ENCODE measurements around the gene SMIM20.

SMIM20 gene

DNA sequence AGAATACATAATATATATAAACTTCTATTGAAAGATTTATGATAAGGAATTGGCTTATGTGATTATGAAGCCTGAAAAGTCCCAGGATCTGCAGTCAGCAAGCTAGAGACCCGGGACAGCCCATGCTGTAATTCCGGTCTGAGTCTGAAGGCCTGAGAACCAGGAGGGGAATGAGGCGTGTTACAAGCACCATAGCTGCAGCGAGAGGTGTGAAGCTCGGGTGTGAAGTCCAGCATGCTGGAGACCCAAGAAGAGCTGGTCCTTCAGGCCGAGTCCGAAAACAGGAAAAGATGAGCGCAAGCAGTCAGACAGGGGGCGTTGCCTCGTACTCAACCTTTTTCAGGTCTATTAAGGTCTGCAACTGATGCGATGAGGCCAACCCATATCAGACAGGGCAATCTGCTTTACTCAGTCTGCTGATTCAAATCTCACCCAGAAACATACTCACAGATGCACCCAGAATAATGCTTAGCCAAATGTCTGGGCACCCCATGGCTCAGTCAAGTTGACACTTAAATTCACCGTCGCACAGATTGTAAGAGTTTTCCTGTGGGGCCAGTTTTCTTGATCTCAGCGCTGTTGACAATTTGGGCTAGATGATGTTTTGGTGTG, 40.4 kb downstream of the SMIM20 start:
- DNase-seq (ENCODE audit: low spot score) = no peak

DNA sequence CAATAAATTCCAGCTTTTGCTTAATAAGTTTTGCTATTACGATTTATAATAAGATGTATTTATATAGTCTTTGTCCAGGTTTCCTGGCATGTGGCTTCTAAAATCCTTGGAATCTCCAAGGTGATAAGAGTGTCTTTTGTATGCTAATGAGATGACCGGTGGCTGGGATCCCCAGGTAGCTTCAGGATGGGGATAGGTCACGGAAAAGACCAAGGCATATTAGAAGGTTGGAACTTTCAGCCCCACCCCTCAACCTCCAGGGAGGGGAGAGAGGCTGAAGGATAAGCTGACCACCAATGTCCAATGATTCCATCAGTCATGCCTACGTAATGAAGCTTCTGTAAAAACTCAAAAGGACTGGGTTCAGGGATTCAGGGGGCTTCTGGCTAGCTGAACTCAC, 41.7 kb downstream of the SMIM20 start:
- no peak for DNase-seq (ENCODE audit: low spot score)

DNA sequence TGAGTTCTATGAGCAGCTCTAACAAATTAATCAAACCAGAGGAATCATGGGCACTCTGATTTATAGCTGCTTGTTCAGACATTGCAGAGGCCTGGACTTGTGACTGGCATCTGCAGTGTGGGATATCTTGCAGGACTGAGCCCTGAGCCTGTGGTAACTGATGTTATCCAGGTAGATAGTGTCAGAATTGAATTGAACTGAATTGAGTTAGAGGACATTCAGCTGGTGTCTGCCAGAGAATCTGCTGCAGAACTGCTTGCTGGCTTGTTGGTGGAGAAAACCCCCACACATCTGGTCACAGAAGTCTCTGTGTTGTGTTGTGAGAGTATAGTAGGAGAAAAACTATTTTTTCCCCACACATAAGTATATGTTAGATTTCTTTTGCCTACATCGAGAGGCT, 42.2 kb downstream of the SMIM20 start:
- no peak for DNase-seq (ENCODE audit: low spot score)

DNA sequence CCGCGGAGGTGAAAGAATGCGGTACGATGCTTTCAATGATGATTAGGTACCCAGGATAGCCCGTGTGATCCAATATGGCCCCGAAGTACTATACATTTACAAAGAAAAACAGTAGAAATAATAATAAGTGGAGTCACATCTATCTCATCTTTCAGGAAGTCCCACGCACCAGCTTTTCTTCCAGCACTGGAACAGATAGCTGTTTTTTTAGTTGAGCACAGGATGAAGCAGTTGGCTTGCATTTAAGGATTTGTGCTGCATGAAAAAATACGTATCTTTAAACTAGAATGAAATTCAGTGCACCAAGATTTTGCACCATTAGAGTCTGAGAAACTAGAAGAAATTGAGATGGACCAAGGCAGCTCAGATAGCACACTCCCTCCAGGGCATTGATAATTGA, 44.1 kb downstream of the SMIM20 start:
- no peak for DNase-seq (ENCODE audit: low spot score)

DNA sequence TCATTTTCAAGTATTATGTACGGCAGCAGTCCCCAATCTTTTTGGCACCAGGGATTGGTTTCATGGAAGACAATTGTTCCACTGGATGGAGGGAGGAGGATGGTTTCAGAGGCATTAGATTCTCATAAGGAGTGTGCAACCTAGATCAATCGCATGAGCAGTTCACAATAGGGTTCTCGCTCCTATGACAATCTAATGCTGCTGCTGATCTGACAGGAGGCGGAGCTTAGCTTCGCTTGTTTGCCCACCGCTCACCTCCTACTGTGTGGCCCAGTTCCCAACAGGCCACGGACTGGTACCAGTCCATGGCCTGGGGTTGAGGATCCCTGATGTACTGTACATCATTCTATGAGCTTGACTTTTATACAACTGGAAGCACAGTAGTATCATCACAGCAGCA, 48.4 kb downstream of the SMIM20 start:
- no peak for DNase-seq (ENCODE audit: low spot score)

DNA sequence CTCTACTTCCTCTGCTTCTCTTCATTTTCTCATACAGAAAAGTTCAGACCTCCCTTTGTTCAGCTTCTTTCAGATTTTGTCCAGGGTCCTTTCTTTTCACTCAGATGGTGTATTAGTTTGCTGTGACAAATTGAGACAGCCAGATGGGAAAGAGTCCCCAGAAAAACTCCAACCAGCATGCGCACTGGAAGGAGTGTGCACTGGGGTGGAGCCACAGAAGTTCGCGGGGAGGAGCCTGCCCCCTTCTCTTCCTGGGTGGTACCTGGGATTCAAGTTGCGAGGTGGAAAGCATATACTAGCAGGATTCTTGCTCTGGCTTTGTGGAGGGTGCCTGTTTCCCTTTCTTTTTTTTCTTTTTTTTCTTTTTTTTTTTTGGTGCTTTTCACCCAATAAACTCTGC, 51.6 kb downstream of the SMIM20 start:
- no peak for DNase-seq (ENCODE audit: low spot score)

DNA sequence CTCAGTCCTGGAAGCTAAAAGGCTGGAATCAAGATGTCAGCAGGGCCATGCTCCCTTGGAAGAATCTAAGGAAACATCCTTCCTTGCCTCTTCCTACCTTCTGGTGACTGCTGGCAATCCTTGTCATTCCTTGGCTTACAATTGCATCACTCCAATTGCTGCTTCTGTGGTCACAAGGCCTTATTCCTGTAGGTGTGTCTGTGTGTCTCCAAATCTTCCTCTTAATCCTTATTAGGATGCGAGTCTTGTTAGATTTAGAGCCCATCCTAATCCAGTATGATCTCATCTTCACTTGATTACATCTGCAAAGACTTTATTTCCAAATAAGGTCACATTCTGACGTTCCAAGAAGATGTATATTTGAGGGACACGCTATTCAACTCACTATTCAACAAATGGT, 52.2 kb downstream of the SMIM20 start:
- DNase-seq (ENCODE audit: low spot score) = no peak

DNA sequence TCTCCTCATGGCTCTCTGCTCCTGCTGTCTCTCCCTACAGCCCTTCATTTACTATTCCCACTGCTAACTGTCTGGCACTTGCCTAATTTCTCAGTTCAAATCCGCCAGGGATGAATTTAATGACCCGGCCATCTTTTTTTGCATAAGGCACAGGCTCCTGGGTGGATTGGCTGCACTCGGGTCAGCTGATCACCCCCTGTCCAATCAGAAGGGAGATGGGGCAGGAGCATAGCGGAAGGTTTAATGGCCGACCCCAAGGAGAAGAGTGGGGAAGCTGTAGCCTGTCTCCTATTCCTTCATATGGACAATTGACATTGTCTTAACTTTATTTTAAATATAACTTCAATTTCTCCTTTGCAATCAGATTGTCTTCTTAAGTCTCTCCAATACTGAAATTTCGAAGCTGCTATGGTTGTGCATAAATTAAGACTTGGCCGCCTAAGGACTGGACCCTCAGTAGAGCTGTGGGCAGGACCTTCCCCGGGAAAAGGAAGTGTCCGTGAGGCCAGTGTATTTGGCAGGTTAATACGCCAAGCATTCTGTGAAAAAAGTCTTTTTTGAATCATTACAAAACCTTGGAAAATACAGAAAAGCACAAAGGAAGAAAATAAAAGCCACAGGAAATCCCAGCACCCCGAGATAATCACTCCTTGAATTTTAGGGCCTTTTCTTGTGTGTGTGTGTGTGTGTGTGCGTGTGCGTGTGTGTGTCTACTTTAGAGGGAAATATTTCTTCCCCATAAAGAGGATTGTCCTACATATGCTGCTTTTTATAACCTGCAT, 55.5 kb downstream of the SMIM20 start:
- DNase-seq (ENCODE audit: low spot score) = no peak

DNA sequence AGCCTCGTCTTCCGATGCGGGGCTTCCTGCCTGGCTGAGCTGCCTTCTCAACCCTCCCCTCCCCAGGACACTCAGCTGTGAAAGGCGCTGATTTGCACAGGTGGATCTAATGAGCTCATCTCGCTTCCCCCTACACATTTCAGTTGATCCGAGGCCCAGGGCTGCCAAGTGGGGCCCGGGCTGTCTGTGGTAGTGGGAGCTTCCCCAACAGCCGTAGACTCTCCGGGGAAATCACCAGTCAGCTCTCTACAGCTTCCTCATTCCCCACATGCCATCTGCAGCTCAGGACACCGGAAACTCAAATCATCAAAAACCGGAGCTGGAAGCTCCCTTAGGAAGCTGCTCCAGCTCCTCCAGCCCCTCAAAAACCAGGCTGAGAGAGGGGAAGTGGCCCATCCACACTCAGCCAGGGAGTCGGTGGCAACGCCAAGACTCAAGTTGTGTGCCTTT, 56.2 kb downstream of the SMIM20 start:
- peak; percentile 26 for DNase-seq (ENCODE audit: low spot score)

DNA sequence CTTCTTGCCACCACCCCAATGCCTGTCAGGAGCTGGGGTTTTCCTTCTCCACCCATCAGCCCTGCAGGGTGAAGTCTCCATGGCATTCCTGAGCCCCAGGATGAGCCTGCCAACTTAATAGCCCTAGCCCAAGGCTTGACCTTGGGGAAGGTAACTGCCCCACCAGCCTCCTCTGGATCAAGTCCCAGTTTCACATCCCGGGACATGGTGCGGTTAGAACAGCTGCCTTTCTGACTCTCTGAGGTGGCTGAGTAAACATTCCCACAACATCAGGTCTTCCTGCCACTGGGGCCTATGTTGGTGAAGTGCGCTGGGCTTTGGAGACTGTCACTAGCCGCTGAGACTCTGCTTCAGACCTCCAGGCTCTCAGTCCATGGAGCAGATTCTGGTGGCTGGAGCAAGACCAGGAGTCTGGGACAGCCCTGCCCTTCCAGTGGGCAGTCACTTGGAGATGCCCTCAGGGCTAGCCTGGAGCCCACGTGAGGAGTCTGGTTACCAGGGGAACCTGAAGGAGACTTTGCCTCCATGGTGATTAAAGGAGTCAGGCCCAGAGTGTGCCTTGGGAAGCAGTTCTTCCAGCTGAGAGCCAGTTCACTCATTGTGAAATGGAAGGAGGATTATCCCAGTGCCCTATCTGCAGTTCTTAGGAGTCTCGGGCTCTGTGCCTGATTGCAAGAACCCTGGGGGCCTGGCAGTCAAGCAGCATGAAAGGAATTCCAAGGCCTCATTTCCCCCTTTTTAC, 56.8 kb downstream of the SMIM20 start:
- peak; percentile 24 for DNase-seq (ENCODE audit: low spot score)

DNA sequence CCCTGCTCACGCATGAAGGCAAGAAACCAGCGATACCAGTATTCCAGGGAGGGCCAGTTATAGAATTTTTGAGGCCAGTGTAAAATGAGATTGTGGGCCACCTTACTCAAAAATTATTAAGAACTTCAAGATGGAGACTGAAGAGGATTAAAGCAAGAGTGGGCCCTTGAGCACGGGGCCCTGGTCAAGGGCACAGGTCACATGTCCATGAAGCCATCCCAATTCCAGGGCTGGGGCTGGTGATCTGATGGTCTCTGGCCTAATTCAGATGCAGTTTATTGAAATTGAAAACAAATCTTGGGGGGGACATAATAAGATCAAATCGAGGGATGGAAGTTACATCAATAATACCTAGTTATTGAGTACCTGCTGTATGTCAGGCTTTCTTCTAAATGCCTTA, 58.3 kb downstream of the SMIM20 start:
- no peak for DNase-seq (ENCODE audit: low spot score)

DNA sequence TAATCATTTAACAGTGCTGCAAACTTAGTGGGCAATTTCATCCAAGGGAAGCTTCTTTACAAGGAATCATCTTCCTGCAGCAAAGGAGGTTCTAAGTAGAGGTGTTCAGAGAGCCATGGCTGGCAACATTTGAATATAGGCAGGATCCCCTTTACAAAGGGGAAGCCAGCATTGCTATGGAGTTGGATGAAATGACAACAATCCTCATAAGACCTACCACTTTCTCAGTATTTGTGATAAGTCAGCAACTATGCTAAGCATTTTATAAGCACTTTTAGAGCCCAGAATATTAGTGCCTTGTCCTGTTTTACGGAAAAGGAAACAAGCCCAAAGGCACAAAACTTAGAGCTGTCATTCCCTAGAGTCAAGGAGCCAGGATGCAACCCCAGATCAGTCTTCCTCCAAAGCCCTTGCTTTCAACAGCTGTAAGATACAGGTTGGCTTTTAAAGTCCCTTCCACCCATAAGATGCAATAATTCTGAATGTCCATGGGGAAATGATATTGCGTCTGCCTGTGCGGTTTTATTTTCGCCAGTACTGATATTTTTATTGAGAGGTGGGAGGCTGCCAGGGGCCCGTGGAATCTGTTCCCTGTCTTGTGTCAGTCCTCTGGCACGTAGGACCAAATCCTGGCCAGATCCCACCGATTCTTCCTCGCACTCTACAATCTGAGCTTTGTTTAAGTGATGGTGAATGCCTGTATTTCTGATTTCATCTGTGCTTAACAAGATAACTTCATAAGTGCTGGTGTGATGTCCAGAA, 59.1 kb downstream of the SMIM20 start:
- no peak for DNase-seq (ENCODE audit: low spot score)

DNA sequence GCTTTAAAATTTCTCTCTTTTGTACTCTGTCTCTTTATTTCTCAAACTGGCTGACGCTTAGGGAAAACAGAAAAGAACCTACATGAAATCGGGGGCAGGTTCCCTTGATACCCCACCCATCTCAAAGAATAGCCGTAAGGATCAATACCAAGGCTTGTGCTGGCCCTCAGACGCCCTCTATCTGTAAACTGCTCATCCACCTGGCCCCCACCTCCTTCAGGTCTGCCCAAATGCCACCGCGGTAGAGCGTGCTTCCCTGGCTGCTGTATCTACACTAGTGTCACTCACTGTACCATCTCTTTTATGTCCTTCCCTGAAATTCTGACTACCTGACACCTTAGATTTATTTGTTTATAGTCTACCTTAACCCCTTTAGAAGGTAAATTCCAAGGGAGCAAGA, 62.8 kb downstream of the SMIM20 start:
- no peak for DNase-seq (ENCODE audit: low spot score)

DNA sequence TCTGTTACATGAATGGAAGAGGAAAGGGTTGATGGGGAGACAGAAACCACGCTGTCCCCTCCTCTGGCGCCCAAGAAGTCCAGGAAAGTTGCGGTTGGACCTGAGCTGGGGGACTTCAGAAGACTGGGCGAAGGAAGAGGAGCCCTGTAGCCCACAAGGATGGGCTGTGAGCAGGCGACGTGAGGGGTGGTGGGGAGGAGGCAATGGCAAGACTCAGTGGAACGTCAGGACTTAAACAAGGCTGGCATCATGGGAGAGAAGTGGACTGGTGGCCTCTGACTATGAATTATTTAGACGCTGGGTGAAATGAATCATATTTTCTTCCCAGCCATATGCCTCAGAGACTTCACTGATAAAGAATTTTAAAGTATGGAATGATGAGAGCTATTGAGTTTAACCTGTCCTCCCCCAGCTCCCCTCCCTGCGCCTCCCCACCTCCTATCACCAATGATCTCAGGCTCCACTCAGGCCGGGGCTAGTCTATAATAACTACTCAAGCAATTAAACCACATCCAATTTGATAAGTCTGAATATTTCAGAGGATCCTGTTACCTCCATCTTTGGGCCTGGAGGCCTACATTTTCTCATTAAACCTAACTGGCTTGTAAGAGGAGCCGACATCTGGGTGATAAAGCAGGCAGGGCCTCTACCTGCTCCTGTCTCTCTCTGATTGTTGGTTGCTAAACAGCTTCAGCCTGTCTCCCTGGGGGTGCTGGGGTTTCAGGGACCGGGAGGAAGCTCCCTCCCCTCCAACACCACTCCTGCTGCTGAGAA, 63.6 kb downstream of the SMIM20 start:
- no peak for DNase-seq (ENCODE audit: low spot score)

DNA sequence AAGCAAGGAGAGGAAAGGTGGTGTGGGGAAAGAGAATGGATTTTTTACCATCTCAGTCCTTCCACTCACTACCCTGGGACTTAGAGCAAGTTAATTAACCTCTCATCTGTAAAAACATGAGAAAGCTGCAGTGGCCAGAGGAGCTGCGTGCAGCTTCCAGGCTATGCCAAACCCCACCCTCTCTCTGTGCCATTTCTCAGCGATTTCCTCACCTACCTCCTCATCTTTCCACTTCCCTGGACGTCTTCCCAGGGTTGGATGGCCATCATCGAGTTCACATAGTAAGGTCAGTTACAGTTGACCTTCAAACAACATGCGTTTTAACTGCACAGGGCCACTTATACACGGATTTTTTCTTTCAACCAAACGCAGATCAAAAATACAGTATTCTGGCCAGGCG, 64.3 kb downstream of the SMIM20 start:
- DNase-seq (ENCODE audit: low spot score) = no peak

Measured in putamen (tissue), 1 donor.